Measurements from ENCODE around the gene METTL5.
"Not testable (repeated sequence)": the region's sequence is repeated elsewhere in the genome, so short reads cannot be mapped to it uniquely, and the experiment has no call there.

METTL5 gene

DNA sequence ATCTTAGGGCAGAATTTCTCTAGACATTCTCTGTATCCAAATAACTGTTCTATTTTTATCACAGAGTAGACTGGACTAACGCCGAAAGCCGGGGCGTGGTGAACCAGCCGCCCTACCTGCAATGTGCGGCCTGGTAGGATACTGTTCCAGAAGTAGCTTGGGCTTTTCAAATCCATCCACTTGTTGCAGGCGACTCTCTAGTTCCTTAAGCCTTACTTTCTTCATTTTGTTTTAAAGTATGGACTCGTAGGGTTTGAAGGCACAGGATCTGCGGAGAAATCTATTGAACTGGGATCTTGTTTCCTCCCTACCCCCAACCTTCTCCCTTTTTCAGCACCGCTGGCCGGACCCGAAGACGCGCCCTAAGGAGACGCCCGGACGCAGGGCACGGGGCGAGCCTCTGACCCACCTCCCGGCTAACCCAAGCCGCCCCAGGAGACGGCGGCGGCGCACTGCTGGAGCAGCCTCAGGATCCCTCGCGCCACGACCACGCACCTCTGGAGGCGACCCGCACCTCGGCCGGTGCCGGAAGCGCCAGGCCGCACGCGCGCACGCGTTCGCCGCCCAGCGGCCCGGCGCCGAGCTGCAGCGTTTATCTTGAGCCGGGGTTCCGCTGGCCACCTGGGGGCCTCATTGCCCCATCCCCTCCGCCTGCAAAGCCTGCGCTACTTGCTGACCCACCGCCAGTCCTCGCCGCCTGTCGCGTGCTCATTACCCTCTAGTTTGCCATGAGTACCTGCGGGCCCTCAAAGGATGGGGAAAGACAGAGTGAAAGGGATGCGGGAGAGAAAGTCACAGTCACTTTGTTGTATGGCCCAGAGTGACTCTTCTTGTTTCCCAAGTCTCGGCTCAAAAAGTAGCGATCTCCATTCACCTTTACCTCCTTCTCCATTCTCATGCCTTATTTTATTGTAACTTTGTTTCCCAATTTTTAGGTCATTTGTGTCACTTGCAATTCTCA is at the start of gene METTL5:
Gene METTL5, minus strand, starts transcription at position 533 of the 961 bp plus-strand sequence. Its CDS starts 308 bp downstream, at position 225.
- DNase-seq, result peak; percentile 91

DNA sequence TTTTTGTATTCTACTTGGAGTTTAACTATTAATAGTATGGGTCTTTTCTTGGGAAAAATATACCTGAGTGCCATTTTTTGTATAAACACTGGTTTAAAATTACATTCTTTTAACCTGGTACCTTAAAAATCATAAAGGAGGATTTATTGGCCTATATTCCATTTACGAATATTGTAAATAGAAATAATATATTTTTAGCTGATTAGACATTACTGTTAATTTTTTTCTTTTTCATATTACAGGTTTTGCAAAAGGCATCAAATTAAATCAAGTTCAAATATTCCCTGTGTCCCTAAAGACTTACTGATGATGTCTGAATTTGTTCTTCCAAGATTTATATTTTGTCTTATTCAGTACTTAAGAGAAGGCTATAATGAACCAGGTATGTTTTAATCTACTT is 47.3 kb upstream of the METTL5 start:
- DNase-seq, result no peak

DNA sequence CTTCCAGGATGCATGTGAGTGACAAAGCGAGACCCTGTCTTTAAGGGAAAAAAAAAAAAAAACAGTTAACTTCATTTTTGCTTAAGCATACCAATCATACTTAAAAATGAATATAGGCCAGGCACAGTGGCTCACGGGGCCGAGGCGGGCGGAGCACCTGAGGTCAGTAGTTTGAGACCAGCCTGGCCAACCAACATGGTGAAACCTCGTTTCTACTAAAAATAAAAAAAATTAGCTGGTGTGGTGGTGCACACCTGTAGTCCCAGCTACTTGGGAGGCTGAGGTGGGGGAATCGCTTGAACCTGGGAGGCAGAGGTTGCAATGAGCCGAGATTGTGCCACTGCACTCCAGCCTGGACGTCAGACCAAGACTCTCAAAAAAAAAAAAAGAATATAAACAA is 46.7 kb upstream of the METTL5 start:
- DNase-seq, result not testable (repeated sequence)

DNA sequence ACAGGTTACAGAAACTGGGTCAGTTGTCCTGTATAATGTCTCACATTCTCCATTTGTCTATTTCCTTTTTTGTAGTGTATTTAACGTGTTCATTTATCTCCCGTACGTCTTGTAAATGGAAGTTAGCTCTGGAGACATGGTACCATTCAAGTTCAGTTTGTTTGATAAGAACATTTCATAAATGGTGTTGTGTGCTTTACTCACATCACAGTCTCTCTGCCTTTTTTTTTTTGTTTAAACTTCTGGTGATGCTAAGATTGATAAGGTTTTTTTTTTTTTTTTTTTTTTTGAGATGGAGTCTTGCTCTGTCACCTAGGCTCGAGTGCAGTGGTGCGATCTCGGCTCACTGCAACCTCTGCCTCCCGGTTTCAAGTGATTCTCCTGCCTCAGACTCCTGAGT is 44.2 kb upstream of the METTL5 start:
- no peak for DNase-seq

DNA sequence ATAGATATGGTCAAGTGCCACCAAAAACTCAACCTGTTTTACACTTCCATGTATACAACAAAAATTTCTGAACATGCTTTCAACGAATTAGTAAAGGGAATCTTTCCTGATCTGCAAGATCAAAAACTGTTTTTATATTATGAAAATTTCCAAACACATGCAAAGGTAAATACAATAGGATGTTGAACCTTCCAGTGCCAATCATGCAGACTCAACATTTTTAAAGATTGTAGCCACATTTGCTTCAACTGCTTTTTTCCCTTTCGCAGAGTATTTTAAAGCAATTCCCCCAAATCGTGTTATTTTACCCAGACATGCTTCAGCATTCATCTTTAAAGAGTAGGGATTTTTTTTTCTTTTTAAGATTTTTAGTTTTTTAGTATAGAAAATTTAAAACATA is 42.9 kb upstream of the METTL5 start:
- no peak for DNase-seq

DNA sequence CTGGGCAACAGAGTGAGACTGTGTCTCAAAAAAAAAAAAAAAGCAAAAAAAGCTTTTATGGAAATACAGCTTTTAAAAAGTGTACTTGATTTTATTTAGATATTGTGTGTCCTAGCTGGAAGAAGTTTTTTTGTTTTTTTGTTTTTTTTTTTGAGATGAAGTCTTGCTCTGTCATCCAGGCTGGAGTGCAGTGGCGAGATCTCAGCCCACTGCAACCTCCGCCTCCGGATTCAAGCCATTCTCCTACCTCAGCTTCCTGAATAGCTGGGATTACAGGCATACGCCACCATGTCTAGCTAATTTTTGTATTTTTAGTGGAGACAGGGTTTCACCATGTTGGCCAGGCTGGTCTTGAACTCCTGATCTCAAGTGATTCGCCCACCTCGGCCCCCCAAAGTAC is 41.5 kb upstream of the METTL5 start:
- not testable (repeated sequence) for DNase-seq

DNA sequence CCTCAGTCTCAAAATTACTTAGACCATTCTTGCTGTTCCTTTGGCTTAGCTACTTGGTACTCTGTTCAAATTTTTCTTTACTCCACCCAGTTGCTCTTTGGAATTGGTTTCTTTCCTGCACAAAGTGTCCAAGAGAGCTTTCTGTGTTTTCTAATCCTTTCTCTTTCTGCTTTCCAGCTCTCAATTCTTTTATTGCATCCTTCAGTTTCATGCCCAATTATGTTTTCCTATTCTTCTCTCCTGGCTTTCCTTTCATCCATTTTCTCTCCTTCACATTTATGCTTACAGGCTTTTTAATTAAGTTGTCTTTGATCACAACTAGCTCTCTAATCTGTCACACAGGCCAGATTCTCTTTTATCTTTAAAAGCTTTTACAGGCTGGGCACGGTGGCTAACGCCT is 40.8 kb upstream of the METTL5 start:
- no peak for DNase-seq

DNA sequence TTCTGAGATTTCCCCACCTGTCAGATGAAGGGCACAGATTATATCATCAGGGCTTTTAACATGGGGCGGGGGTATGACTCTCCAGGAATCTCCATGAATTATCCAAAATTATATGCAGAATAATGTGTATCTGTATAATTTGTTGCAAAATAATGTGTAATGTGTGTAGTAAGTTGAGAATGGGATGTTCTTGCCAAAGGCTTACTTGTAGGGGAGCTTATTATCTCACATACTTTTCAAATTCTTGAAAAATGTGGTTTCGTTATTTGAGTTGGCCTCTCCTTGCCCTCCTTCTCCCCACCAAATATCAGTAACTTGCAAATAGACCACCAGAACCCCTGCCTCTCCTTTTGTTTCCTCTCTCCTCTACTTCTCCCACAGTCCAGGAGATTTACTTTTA is 38.1 kb upstream of the METTL5 start:
- DNase-seq, result no peak

DNA sequence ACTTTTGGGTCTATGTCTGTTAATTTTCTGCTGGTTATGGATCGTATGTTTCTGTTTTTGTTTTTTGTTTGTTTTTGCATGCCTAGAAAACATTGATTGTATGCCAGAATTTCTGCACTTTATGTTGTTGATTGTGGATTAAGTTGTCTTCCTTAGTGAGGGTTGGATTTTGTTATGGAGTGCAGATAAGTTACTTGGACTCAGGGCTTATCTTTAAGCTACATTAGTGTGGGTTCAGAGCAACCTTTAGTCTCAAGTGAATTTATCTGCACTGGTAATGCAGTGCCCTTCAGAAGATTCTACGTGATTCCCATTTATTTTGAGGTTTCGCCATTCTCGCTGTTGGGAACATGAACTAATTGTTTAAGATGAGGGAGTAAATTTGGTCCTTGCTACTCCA is 35.4 kb upstream of the METTL5 start:
- DNase-seq, result no peak

DNA sequence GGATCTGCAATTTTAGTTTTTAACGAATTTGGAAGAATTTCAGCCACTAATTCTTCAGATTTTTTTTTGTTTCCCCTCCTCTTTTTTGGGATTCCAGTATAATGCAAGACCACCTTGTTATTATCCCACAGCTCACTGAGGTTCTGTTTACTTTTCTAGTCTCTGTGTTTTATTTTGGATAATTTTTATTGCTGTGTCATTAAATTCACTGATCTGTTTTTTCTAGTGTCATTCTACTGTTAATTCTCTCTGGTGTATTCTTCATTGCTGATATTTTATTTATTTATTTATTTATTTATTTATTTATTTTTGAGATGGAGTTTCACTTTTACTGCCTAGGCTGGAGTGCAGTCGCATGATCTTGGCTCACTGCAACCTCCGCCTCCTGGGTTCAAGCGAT is 34.7 kb upstream of the METTL5 start:
- DNase-seq, result no peak

DNA sequence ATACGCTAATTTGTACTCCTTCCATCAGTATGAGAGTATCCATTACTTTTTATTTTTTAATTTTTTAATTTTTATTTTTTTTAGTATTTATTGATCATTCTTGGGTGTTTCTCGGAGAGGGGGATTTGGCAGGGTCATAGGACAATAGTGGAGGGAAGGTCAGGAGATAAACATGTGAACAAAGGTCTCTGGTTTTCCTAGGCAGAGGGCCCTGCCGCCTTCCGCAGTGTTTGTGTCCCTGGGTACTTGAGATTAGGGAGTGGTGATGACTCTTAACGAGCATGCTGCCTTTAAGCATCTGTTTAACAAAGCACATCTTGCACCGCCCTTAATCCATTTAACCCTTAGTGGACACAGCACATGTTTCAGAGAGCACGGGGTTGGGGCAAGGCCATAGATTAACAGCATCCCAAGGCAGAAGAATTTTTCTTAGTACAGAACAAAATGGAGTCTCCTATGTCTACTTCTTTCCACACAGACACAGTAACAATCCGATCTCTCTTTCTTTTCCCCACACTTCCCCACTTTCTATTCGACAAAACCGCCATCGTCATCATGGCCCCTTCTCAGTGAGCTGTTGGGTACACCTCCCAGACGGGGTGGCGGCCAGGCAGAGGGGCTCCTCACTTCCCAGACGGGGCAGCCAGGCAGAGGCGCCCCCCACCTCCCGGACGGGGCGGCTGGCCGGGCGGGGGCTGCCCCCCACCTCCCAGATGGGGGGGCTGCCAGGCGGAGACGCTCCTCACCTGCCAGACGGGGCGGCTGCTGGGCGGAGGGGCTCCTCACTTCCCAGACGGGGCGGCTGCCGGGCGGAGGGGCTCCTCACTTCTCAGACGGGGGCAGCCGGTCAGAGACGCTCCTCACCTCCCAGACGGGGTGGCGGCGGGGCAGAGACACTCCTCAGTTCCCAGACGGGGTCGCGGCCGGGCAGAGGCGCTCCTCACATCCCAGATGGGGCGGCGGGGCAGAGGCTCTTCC is 30.9 kb upstream of the METTL5 start:
- DNase-seq, result not testable (repeated sequence)

DNA sequence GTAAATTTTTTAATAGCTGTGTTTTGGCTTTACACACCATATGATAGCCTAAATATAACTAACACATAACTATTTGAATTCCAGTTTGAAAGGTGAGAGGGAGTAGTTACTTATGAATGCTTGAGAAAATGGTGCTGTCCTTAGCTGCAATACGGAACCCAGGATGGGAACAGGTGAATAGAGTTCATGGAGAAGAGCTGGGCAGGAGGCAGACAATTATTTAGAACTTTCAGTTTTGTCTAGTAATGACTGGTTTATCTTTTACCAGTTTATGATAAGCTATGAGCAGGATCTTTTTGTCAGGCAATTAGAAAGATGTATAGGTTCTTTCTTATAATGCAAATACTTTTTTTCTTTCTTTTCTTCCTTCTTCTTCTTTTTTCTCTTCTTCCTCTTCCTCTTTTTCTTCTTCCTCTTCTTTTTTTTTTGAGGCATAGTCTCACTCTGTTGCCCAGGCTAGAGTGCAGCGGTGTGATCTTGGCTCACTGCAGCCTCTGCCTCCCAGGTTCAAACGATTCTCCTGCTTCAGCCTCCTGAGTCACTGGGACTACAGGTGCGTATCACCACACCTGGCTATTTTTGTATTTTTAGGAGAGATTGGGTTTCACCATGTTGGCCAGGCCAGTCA is 28.4 kb upstream of the METTL5 start:
- DNase-seq, result no peak

DNA sequence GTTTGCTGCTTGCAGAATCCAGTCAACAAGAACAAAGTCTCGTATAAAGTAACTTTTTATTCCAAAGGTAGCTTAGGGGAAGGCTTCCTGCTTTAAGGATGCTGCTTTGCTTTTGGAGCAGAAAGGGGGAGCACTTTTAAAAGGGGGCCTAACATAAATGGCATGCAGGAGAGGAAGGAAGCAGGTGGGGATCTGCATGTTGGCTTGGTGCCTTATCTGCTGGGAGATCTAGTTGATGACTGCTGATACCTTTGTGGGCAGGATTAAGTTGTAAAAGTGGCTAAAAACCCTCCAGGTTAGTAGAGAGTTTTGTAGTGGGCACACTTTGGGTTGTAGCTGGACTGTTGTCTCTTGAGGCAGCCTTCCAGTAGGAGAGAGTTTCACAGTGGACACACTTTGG is 25.0 kb upstream of the METTL5 start:
- no peak for DNase-seq

DNA sequence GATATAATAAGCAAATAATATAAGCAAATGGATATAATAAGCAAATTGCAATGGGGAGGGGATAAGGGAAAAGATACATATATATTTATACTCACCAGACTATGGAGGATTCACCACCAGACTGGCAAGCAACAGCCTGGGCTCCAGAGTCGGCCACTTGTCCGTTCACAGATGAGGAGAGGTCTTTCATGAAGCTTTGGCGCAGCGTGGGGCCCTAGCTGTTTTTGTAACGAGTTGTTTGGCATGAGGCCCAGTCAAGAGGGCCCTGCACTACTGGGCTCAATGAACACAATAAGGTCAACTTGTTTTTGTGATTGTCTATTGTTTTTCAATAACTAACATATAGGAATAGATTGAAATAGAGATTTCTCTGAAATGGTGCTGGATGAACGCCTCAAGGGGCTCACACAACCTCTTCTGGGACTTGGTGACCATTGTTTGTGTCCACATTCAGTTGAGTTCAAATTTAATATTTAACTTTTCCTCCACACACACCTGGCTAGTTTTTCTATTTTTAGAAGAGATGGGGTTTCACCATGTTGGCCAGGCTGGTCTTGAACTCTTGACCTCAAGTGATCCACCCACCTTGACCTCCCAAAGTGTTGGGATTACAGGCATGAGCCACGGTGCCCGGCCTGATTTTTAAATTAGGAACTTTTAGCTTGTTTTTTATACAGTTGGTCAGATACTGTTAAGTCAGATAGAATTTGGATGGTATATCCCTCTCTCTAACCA is 24.4 kb upstream of the METTL5 start:
- not testable (repeated sequence) for DNase-seq

DNA sequence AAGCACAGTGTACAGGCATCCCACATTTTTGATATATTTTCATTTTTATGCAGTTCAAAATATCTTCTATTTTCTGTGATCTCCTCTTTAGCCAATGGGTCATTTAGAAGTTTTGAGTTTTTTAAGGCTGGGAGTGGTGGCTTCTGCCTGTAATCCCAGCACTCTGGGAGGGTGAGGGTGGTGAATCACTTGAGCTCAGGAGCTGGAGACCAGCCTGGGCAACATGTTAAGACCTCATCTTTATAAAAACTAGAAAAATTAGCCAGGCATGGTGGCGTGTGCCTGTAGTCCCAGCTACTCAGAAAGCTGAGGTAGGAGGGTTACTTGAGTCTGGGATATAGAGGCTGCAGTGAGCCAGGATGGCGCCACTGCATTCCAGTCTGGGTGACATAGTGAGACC is 20.3 kb upstream of the METTL5 start:
- no peak for DNase-seq

DNA sequence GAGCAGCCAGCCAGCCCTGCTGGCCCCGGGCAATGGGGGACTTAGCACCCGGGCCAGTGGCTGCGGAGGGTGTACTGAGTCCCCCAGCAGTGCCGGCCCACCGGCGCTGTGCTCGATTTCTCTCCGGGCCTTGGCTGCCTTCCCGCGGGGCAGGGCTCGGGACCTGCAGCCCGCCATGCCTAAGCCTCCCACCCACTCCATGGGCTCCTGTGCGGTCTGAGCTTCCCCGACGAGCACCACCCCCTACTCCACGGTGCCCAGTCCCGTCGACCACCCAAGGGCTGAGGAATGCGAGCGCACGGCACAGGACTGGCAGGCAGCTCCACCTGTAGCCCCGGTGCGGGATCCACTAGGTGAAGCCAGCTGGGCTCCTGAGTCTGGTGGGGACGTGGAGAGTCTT is 16.9 kb upstream of the METTL5 start:
- not testable (repeated sequence) for DNase-seq

DNA sequence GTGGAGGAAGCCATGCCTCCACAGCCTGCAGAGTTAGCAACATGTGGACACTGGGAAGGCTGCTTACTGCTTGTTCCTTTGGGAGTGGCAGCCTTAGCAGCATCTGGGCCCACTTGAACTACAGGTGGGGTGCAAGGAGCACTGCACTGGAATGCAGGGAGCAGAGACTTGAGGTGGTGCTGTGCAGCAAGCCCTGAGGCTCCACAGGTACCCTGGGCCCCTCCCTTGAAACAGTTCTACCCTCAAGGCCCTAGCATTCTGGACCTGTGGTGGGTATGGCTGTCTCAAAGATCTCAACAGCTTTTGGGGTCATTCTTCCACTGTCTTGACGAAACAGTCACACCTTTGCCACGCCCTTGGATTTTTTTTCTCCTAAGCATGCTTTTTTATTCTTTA is 16.0 kb upstream of the METTL5 start:
- DNase-seq, result no peak

DNA sequence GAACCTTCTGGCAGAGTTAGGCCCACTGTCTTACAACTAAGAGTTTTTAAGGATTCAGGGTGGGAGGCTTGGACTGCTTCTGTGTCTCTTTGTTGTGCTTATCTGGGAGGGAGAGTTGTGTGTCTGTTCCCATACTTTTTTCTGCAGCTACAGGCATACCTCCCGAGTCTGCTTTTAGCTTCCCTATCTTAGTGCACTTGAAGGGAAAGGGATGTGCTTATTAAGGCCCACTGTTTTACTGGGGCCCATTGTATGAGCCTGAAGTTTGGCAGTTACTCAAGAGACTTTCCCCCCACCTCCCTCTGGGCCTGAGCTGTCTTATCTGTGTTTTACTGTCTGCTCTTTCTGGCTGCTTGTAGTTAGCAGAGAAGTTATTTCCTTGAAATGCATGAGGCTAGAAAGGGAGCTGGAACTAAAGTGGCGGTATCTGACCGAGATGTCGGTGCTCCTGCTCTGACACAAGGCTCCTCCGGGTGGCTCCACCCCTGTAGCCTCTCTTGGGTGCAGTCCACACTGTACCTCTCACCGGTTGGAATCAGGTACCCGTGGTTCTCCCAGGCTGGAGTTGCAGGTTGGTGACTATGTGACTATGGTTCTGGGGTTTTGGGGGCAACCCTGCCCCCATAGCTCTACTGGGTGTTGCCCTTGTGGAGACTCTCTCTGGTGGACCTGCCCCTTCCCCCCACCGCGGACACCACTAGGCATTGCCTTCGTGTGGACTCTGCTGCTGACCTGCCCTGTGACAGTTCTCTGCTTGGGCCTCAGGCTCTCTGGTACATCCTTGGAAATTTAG is 15.4 kb upstream of the METTL5 start:
- no peak for DNase-seq

DNA sequence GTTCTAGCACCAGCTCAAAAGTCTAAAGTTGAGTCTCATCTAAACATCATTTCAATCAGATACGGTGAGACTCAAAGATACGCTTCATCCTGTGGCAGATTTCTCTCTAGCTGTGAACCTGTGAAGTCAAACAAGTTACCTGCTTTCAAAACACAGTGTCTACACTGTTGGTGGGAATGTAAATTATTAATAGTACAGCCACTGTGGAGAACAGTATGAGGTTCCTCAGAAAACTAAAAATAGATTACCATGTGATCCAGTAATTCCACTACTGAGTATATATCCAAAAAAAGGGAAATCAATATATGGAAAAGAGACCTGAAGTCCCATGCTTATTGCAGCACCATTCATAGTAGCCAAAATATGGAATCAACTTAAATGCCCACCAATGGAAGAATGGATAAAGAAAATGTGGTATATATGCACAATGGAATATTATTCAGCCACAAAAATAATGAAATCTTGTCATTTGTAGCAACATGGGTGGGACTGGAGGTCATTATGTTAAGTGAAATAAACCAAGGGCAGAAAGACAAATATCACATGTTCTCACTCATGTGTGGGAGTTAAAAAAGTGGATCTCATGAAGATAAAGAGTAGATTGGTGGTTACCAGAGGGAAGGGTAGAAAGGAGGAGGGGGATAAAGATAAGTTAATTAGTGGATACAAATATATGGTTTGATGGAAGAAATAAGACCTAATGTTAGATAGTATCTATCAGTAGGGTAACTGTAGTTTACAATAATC is 14.2 kb upstream of the METTL5 start:
- no peak for DNase-seq

DNA sequence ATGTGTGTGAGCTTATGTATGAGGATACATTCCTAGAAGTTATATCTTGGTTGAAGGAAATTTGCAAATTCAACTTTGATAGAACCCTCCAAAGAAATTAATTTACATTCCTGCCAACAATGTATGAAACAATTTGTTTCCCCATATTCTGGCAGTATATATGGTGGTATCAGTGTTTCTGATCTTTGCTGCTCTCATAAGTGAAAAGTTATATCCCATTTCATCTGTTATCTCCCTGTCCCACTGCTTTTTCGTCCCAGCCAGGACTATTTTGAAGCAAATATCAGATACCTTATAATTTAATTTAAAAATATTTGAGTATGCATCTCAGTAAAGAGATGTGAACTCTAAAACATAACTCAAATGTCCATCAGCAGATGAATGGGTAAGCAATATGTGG is 9.7 kb upstream of the METTL5 start:
- no peak for DNase-seq
